ENCODE results near the gene PHF2. TPM values are rescaled to one million over a fixed set of nuclear protein-coding genes. Genes with fewer than 3 reads are reported as not detected.

PHF2 gene
- total and polyA plus RNA-seq, 2 of the 4 experiments (the other 2 are of a cell fraction): 5.9 to 9.5 TPM

- Histone ChIP-seq H4K91ac (ENCODE audit: insufficient read depth, low read depth, low read length) (no peak overlapping the region), H2BK20ac (ENCODE audit: low read depth, low read length) (no peak overlapping the region), H3K18ac (ENCODE audit: low read depth, low read length) (no peak overlapping the region), H2BK120ac (ENCODE audit: low read depth, low read length) (no peak overlapping the region), H3K9ac (ENCODE audit: low read depth, low read length) (no peak overlapping the region), H3K9me1 (ENCODE audit: insufficient read depth, low read length) (peaks cover 19% of the 10 kb centered on the region; the same call in 1 of the 2 replicates), H4K20me1 (ENCODE audit: insufficient read depth, low read length) (peaks cover 78% of the 10 kb centered on the region), H3K27me3 (ENCODE audit: control insufficient read depth, insufficient read depth, low read length) (no peaks in the 10 kb centered on the region), H3K9me3 (ENCODE audit: control insufficient read depth, insufficient read depth, low read length) (no peaks in the 10 kb centered on the region), H3K14ac (replicated peaks; ENCODE audit: low read depth, low read length) (no peak overlapping the region), H2AK9ac (replicated peaks; ENCODE audit: low read depth, low read length, poor library complexity) (no peak overlapping the region), H3K23ac (ENCODE audit: low read depth, low read length) (no peak overlapping the region), H3K56ac (ENCODE audit: extremely low read depth, insufficient read depth, low read length) (no peak overlapping the region), H2AFZ (replicated peaks; ENCODE audit: low read length, poor library complexity) (no peak overlapping the region), H2AK5ac (ENCODE audit: low read depth, low read length) (no peak overlapping the region), H3K4me2 (ENCODE audit: low read depth, low read length) (no peak overlapping the region), H3K36me3 (ENCODE audit: control insufficient read depth, insufficient read depth, low read length) (no peaks in the 10 kb centered on the region), H3K27ac (ENCODE audit: insufficient read depth, low read length) (no peak overlapping the region), H4K8ac (ENCODE audit: low read depth in 2 of 2, low read length in 2 of 2) (no peak overlapping the region), H4K5ac (ENCODE audit: low read depth, low read length) (no peak overlapping the region), H3K4me3 (ENCODE audit: insufficient read depth, low read depth, low read length) (no peak overlapping the region), H3K4me1 (ENCODE audit: control insufficient read depth, insufficient read depth, low read length) (peaks cover 6% of the 10 kb centered on the region), H3K4ac (ENCODE audit: low read depth, low read length) (no peak overlapping the region), H2BK15ac (ENCODE audit: low read depth, low read length) (no peak overlapping the region), H2BK5ac (ENCODE audit: low read depth, low read length, poor library complexity, severe bottlenecking) (no peak overlapping the region), H3K79me1 (ENCODE audit: low read depth in 1 of 2, low read length in 2 of 2) (peaks cover 28 to 91% of the 10 kb centered on the region in 2 experiments)
- ChIA-PET CTCF (no interaction called here), POLR2A (ENCODE audit: unreplicated experiment) (interaction anchor here (0.5 kb wide), 1 partner anchor 20 kb away, joined by 3 read pairs; no protein-coding TSS in a partner anchor)
- TF ChIP-seq CEBPB (IDR thresholded peaks at IDR 0.05; ENCODE audit: low read depth, low read length): no peak
- TF ChIP-seq BHLHE40 (IDR thresholded peaks at IDR 0.05; ENCODE audit: low read depth, low read length): no peak
- TF ChIP-seq, protein P1, sequence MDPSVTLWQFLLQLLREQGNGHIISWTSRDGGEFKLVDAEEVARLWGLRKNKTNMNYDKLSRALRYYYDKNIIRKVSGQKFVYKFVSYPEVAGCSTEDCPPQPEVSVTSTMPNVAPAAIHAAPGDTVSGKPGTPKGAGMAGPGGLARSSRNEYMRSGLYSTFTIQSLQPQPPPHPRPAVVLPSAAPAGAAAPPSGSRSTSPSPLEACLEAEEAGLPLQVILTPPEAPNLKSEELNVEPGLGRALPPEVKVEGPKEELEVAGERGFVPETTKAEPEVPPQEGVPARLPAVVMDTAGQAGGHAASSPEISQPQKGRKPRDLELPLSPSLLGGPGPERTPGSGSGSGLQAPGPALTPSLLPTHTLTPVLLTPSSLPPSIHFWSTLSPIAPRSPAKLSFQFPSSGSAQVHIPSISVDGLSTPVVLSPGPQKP (IDR thresholded peaks at IDR 0.05; ENCODE audit: borderline replicate concordance, low read depth, low read length): no peak
- no peak for TF ChIP-seq RFX5 (IDR thresholded peaks at IDR 0.05; ENCODE audit: low read depth, low read length)
- no peak for TF ChIP-seq MAFK (IDR thresholded peaks at IDR 0.05; ENCODE audit: low read depth, low read length)
- TF ChIP-seq MAZ (IDR thresholded peaks at IDR 0.05; ENCODE audit: borderline replicate concordance, low read depth, low read length): no peak
- TF ChIP-seq NFE2L2 (IDR thresholded peaks at IDR 0.05; ENCODE audit: low read depth, low read length): no peak
- no peak for TF ChIP-seq CTCF (conservative IDR thresholded peaks at IDR 0.05; ENCODE audit: low read depth, low read length)
- TF ChIP-seq USF2 (IDR thresholded peaks at IDR 0.05; ENCODE audit: low read depth, low read length): no peak
- no peak for TF ChIP-seq SMC3 (IDR thresholded peaks at IDR 0.05; ENCODE audit: low read depth, low read length)
- TF ChIP-seq CHD1 (IDR thresholded peaks at IDR 0.05; ENCODE audit: low read depth, low read length): no peak
- BruUV-seq (replicated peaks): no TSS peak
- in situ Hi-C loops (cut with MboI; ENCODE audit: low sequenced_read_pairs): no loop called here
- no CpG with 5 or more reads among the region's 2 CpGs for whole genome bisulfite sequencing, 2 experiments (ENCODE audit: extremely low coverage in 2 of 2, insufficient read length in 1 of 2)
- intact Hi-C loops (cut with micrococcal nuclease): no loop called here
- ATAC-seq (ENCODE audit: low read depth): no peak
- no peak for DNase-seq
- dilution Hi-C loops (cut with HindIII; ENCODE audit: low sequenced_read_pairs, unreplicated experiment): no loop called here
Measured at GRCh38 chr9:93593144-93593658, 16.8 kb downstream of the PHF2 start.
